ENCODE measurements around the gene DNAJC17. TPM values are rescaled to one million over a fixed set of nuclear protein-coding genes. Genes with fewer than 3 reads are reported as not detected.

DNAJC17 gene
- total RNA-seq, 4 donors from 2014 or later, result 7.8 to 20.5 (median 17.8) TPM

GRCh38 chr15:40746916-40747418, 60.3 kb downstream of the DNAJC17 start:
- whole genome bisulfite sequencing, 2 donors (ENCODE audit: low coverage in 1 of 2), result 100% methylated on average over 1 of the region's 3 CpGs
- ATAC-seq, result no peak
- Histone ChIP-seq H3K4me1 (peaks cover 0 to 3% (median 0%) of the 10 kb centered on the region in 3 donors), H3K4me3 (no peak overlapping the region), H3K9me3 (no peaks in the 10 kb centered on the region), H3K36me3 (peaks cover 0 to 97% of the 10 kb centered on the region in 2 donors), H3K27ac (no peak overlapping the region), H3K27me3 (no peaks in the 10 kb centered on the region)
- no peak for TF ChIP-seq POLR2AphosphoS5 (IDR thresholded peaks at IDR 0.05)
- TF ChIP-seq, protein P1, sequence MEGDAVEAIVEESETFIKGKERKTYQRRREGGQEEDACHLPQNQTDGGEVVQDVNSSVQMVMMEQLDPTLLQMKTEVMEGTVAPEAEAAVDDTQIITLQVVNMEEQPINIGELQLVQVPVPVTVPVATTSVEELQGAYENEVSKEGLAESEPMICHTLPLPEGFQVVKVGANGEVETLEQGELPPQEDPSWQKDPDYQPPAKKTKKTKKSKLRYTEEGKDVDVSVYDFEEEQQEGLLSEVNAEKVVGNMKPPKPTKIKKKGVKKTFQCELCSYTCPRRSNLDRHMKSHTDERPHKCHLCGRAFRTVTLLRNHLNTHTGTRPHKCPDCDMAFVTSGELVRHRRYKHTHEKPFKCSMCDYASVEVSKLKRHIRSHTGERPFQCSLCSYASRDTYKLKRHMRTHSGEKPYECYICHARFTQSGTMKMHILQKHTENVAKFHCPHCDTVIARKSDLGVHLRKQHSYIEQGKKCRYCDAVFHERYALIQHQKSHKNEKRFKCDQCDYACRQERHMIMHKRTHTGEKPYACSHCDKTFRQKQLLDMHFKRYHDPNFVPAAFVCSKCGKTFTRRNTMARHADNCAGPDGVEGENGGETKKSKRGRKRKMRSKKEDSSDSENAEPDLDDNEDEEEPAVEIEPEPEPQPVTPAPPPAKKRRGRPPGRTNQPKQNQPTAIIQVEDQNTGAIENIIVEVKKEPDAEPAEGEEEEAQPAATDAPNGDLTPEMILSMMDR (IDR thresholded peaks at IDR 0.05), result no peak
- TF ChIP-seq POLR2A (IDR thresholded peaks at IDR 0.05), result no peak
- TF ChIP-seq EP300 (IDR thresholded peaks at IDR 0.05), result no peak

GRCh38 chr15:40744815-40745152, 62.5 kb downstream of the DNAJC17 start:
- Histone ChIP-seq H3K27me3 (no peaks in the 10 kb centered on the region), H3K4me1 (no peaks in the 10 kb centered on the region), H3K36me3 (peaks cover 0 to 97% of the 10 kb centered on the region in 2 donors), H3K4me3 (no peak overlapping the region), H3K9me3 (no peaks in the 10 kb centered on the region), H3K27ac (no peak overlapping the region)
- ATAC-seq, result no peak
- WGBS, 2 donors (ENCODE audit: low coverage in 1 of 2), result 50% methylated on average over 2 of the region's 5 CpGs; no CpG with 5 or more reads in 1 of the 2 donors
- TF ChIP-seq, protein P1 (IDR thresholded peaks at IDR 0.05), result no peak
- TF ChIP-seq POLR2AphosphoS5 (IDR thresholded peaks at IDR 0.05), result no peak
- no peak for TF ChIP-seq EP300 (IDR thresholded peaks at IDR 0.05)
- TF ChIP-seq POLR2A (IDR thresholded peaks at IDR 0.05), result no peak

DNA sequence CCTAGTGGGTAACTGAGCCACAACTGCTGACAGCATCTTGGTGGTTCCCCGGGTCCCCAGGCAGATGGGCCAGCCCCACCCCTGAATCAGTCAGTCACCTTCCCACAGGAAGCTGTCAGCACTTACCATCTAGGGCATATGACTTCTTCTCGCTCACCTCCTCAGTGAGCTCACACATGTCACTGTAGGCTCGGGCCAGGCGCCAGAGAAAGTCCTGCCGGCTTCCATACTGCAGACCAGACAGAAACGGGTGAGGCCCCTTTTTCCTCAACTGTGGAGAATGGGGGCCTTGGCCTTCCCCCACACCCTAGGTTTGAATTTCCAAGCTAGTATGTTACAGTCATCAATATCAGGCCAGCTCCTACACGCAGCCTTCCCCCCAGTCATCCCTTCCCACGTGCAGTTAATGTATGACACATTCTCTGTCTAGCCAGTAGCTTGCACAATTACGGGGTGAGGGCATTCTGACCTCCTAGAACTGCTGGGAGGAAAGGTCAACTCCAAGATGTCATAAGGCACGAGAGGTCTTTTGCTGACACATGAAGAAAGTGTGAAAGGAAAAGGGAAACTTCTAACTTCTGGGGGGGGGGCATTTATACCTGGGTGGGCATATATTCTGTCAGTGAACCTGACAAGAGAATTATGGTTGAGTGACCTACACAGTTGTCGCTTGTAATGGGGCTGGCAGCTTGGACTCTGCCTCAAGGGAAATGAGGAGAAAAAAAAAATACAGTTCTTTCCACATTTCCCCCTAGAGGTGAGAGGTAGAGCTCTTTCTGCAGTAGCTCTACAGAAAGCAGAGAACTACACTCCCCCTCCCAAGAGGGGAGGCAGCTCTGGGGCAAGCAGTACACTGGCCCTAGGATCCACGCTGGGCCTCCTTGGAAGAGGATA, 63.1 kb downstream of the DNAJC17 start:
- TF ChIP-seq, protein P1 (IDR thresholded peaks at IDR 0.05), result no peak
- TF ChIP-seq POLR2A (IDR thresholded peaks at IDR 0.05), result no peak
- no peak for TF ChIP-seq EP300 (IDR thresholded peaks at IDR 0.05)
- no peak for TF ChIP-seq POLR2AphosphoS5 (IDR thresholded peaks at IDR 0.05)
- WGBS, 2 donors (ENCODE audit: low coverage in 1 of 2), result 72 to 100% methylated on average over 1 to 8 of the region's 12 CpGs
- no peak overlapping the region for H3K27ac ChIP-seq
- no peak overlapping the region for H3K4me3 ChIP-seq
- no peak for ATAC-seq
- peaks cover 0 to 97% of the 10 kb centered on the region in 2 donors for H3K36me3 ChIP-seq
- H3K4me1 ChIP-seq, result no peaks in the 10 kb centered on the region
- no peaks in the 10 kb centered on the region for H3K27me3 ChIP-seq
- H3K9me3 ChIP-seq, result no peaks in the 10 kb centered on the region

DNA sequence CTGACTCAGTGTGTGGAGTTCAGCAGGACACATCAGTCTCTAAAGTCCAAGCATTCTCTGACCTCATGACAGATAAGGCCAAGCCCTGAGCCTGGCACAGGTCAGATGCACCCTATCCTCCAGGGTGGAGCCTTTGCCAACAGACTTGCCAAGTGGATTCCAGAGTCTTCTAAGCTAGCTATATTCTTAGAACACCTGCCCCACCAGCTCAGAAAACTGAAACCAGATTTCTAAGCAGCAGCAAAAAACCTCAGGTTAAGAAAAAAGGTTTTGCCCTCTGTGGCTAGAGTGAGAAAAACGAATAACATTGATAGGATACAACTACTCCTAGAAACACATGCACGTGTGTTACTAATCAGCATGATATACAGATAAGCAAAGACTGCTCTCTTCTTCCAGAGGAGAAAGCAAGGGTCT, 63.8 kb downstream of the DNAJC17 start:
- WGBS, 2 donors (ENCODE audit: low coverage in 1 of 2), result 75% methylated on average over 2 of the region's 2 CpGs; no CpG with 5 or more reads in 1 of the 2 donors
- ATAC-seq, result no peak
- no peaks in the 10 kb centered on the region for H3K27me3 ChIP-seq
- no peaks in the 10 kb centered on the region for H3K9me3 ChIP-seq
- no peaks in the 10 kb centered on the region for H3K4me1 ChIP-seq
- H3K4me3 ChIP-seq, result no peak overlapping the region
- peaks cover 0 to 97% of the 10 kb centered on the region in 2 donors for H3K36me3 ChIP-seq
- no peak overlapping the region for H3K27ac ChIP-seq
- TF ChIP-seq POLR2A (IDR thresholded peaks at IDR 0.05) (no peak), POLR2AphosphoS5 (IDR thresholded peaks at IDR 0.05) (no peak), EP300 (IDR thresholded peaks at IDR 0.05) (no peak)
- TF ChIP-seq, protein P1 (IDR thresholded peaks at IDR 0.05), result no peak

All from gastroesophageal sphincter (tissue), 4 donors.